HepG2 (cell line): Measurements from ENCODE around the gene UNCX.
"Not testable (repeated sequence)": the region's sequence is repeated elsewhere in the genome, so short reads cannot be mapped to it uniquely, and the experiment has no call there.

Experiments used
- CCAR2 ChIP-seq: fragments of 200-400 bp; formaldehyde crosslinking; optimal IDR thresholded peaks from 2 replicates; pipeline ENCODE3; 2018; ENCODE audit warnings: low read depth, mild to moderate bottlenecking, low read length, moderate library complexity
- EZH2 ChIP-seq: conservative IDR thresholded peaks from 2 replicates; pipeline ENCODE4 v1.6.1; 2012; ENCODE audit warnings: mild to moderate bottlenecking, low read depth, low read length, moderate library complexity
- KDM6A ChIP-seq: IDR thresholded peaks from 2 replicates; pipeline ENCODE4 v1.6.1; 2016; ENCODE audit warnings: low read depth
- NR3C1 ChIP-seq: sonication (generic); formaldehyde crosslinking; IDR thresholded peaks from 2 replicates; pipeline ENCODE4 v1.4.0; 2020; ENCODE audit warnings: missing genetic modification reagents
- TCF7L2 ChIP-seq: IDR thresholded peaks from 2 replicates; pipeline ENCODE4 v1.6.1; 2011; ENCODE audit warnings: mild to moderate bottlenecking, low read depth, low read length, moderate library complexity
- ZNF274 ChIP-seq: sonication (generic); formaldehyde crosslinking; IDR thresholded peaks from 2 replicates; pipeline ENCODE4 v1.5.1; 2020; ENCODE audit warnings: mild to moderate bottlenecking, missing genetic modification reagents
- TF ChIP-seq, protein P1 (sequence below): sonication (generic); formaldehyde crosslinking; IDR thresholded peaks from 2 replicates; pipeline ENCODE4 v1.4.0; 2020; ENCODE audit warnings: missing genetic modification reagents
- TF ChIP-seq, protein P2 (sequence below): sonication (generic); formaldehyde crosslinking; conservative IDR thresholded peaks from 2 replicates; pipeline ENCODE4 v1.4.0; 2020; ENCODE audit warnings: missing genetic modification reagents

DNA sequence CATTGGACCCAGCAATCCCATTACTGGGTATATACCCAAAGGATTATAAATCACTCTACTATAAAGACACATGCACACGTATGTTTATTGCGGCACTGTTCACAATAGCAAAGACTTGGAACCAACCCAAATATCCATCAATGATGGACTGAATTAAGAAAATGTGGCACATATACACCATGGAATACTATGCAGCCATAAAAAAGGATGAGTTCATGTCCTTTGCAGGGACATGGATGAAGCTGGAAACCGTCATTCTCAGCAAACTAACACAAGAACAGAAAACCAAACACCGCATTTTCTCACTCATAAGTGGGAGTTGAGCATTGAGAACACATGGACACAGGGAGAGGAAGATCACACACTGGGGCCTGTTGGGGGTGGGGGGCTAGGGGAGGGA, 47.2 kb downstream of the UNCX start:
- not testable (repeated sequence) for TF ChIP-seq ZNF274 (CRISPR knock-in tag); TCF7L2; CCAR2; EZH2; NR3C1 (CRISPR knock-in tag); KDM6A
- TF ChIP-seq, protein P1, sequence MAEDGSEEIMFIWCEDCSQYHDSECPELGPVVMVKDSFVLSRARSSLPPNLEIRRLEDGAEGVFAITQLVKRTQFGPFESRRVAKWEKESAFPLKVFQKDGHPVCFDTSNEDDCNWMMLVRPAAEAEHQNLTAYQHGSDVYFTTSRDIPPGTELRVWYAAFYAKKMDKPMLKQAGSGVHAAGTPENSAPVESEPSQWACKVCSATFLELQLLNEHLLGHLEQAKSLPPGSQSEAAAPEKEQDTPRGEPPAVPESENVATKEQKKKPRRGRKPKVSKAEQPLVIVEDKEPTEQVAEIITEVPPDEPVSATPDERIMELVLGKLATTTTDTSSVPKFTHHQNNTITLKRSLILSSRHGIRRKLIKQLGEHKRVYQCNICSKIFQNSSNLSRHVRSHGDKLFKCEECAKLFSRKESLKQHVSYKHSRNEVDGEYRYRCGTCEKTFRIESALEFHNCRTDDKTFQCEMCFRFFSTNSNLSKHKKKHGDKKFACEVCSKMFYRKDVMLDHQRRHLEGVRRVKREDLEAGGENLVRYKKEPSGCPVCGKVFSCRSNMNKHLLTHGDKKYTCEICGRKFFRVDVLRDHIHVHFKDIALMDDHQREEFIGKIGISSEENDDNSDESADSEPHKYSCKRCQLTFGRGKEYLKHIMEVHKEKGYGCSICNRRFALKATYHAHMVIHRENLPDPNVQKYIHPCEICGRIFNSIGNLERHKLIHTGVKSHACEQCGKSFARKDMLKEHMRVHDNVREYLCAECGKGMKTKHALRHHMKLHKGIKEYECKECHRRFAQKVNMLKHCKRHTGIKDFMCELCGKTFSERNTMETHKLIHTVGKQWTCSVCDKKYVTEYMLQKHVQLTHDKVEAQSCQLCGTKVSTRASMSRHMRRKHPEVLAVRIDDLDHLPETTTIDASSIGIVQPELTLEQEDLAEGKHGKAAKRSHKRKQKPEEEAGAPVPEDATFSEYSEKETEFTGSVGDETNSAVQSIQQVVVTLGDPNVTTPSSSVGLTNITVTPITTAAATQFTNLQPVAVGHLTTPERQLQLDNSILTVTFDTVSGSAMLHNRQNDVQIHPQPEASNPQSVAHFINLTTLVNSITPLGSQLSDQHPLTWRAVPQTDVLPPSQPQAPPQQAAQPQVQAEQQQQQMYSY (CRISPR knock-in tag), result not testable (repeated sequence)
- TF ChIP-seq, protein P2, sequence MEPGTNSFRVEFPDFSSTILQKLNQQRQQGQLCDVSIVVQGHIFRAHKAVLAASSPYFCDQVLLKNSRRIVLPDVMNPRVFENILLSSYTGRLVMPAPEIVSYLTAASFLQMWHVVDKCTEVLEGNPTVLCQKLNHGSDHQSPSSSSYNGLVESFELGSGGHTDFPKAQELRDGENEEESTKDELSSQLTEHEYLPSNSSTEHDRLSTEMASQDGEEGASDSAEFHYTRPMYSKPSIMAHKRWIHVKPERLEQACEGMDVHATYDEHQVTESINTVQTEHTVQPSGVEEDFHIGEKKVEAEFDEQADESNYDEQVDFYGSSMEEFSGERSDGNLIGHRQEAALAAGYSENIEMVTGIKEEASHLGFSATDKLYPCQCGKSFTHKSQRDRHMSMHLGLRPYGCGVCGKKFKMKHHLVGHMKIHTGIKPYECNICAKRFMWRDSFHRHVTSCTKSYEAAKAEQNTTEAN (CRISPR knock-in tag), result not testable (repeated sequence)
